Measurements from ENCODE around the gene CKM.

CKM gene

GRCh38 chr19:45279587-45280192 lies 43.0 kb downstream of the CKM start:
- Histone ChIP-seq H2BK12ac (ENCODE audit: low read length in 2 of 2) (no peak overlapping the region), H3K14ac (ENCODE audit: low read length in 2 of 2) (no peak overlapping the region), H2AFZ (ENCODE audit: low read depth, low read length) (no peak overlapping the region), H2BK15ac (ENCODE audit: low read depth, poor library complexity, severe bottlenecking) (no peak overlapping the region), H3K4ac (ENCODE audit: low read depth in 1 of 2, low read length in 2 of 2) (no peak overlapping the region), H2AK5ac (ENCODE audit: low read length, severe bottlenecking) (no peak overlapping the region), H3K79me1 (replicated peaks; ENCODE audit: low read length, poor library complexity, severe bottlenecking) (peaks cover 11% of the 10 kb centered on the region), H3K36me3 (ENCODE audit: control insufficient read depth in 1 of 2, insufficient read depth in 2 of 2, low read depth in 1 of 2, low read length in 2 of 2) (peaks cover 65 to 71% of the 10 kb centered on the region in 2 experiments), H3K4me3 (ENCODE audit: insufficient read depth in 1 of 2, low read depth in 1 of 2, low read length in 2 of 2) (no peak overlapping the region), H2BK5ac (ENCODE audit: low read depth, low read length, poor library complexity, severe bottlenecking) (no peak overlapping the region), H3K27me3 (ENCODE audit: control insufficient read depth in 1 of 2, insufficient read depth in 1 of 2, low read length in 2 of 2) (no peaks in the 10 kb centered on the region), H3K4me1 (ENCODE audit: control insufficient read depth, insufficient read depth, low read depth, low read length) (peaks cover 4% of the 10 kb centered on the region), H3K18ac (ENCODE audit: low read depth in 1 of 2, low read length in 2 of 2) (no peak overlapping the region), H3K4me2 (ENCODE audit: low read length, poor library complexity, severe bottlenecking) (no peak overlapping the region), H3K9ac (ENCODE audit: low read length) (no peak overlapping the region), H2BK120ac (ENCODE audit: low read depth, low read length) (no peak overlapping the region), H3K27ac (ENCODE audit: low read length, poor library complexity, severe bottlenecking) (no peak overlapping the region), H3K23ac (ENCODE audit: low read length in 2 of 2) (no peak overlapping the region), H4K91ac (ENCODE audit: low read length) (no peak overlapping the region), H4K8ac (ENCODE audit: low read length) (no peak overlapping the region), H3K9me3 (ENCODE audit: control insufficient read depth, low read length) (no peaks in the 10 kb centered on the region)
- 97% methylated on average over 3 of the region's 3 CpGs for WGBS
- no peak for DNase-seq

DNA sequence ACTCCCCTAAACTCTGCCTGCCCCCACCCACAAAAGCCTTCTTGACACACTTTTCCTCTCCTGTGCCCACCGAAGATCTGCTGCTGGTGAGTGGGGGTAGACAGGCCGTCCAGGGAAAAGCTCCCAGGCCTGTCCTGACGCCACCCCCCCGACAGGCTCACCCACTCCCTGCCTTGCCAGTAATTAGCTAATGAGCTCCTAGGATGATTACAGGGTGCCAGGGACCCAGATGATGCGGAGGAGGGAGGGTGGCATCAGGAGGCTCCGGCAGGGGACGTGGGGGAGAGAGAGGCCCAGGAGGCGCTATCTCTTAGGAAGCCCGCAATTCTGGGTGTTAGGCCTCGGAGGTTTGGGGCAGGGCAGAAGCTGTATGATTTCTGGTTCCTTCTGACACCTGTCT lies 44.6 kb downstream of the CKM start:
- H3K9me3 ChIP-seq (ENCODE audit: control insufficient read depth, low read length), result no peaks in the 10 kb centered on the region
- no peak overlapping the region for H4K8ac ChIP-seq (ENCODE audit: low read length)

DNA sequence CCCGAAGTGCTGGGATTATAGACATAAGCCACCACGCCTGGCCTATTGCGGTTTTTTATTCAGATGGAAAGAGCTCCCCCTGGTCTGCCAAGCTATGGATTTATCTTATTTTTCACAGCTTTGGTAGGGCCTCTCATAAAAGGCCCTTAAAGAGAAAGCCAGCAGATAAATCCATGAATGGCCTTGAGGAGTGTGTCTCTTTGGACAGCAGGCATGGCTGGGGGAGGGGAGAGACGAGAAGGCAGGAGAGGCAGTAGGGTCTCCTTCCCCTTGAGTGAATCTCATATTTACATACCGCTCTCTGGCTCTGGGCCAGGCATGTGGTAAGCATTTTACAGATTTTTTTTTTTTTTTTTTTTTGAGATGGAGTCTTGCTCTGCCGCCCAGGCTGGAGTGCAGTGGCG lies 46.4 kb downstream of the CKM start:
- H2BK120ac ChIP-seq (ENCODE audit: low read depth, low read length), result no peak overlapping the region
- no peak overlapping the region for H3K23ac ChIP-seq (ENCODE audit: low read length in 2 of 2)
- peaks cover 68 to 80% of the 10 kb centered on the region in 2 experiments for H3K36me3 ChIP-seq (ENCODE audit: control insufficient read depth in 1 of 2, insufficient read depth in 2 of 2, low read depth in 1 of 2, low read length in 2 of 2)
- H2BK5ac ChIP-seq (ENCODE audit: low read depth, low read length, poor library complexity, severe bottlenecking), result no peak overlapping the region
- H3K4me1 ChIP-seq (ENCODE audit: control insufficient read depth, insufficient read depth, low read depth, low read length), result peaks cover 4% of the 10 kb centered on the region
- H3K27ac ChIP-seq (ENCODE audit: low read length, poor library complexity, severe bottlenecking), result no peak overlapping the region
- no peak overlapping the region for H2BK12ac ChIP-seq (ENCODE audit: low read length in 2 of 2)
- no peak overlapping the region for H2AK5ac ChIP-seq (ENCODE audit: low read length, severe bottlenecking)
- H2BK15ac ChIP-seq (ENCODE audit: low read depth, poor library complexity, severe bottlenecking), result no peak overlapping the region
- H3K4me2 ChIP-seq (ENCODE audit: low read length, poor library complexity, severe bottlenecking), result no peak overlapping the region
- no peaks in the 10 kb centered on the region for H3K9me3 ChIP-seq (ENCODE audit: control insufficient read depth, low read length)
- DNase-seq, result no peak
- no peak overlapping the region for H3K4me3 ChIP-seq (ENCODE audit: insufficient read depth in 1 of 2, low read depth in 1 of 2, low read length in 2 of 2)
- H2AFZ ChIP-seq (ENCODE audit: low read depth, low read length), result no peak overlapping the region
- peaks cover 14% of the 10 kb centered on the region for H3K79me1 ChIP-seq (replicated peaks; ENCODE audit: low read length, poor library complexity, severe bottlenecking)
- H4K91ac ChIP-seq (ENCODE audit: low read length), result no peak overlapping the region
- 91% methylated on average over 5 of the region's 7 CpGs for WGBS
- H3K18ac ChIP-seq (ENCODE audit: low read depth in 1 of 2, low read length in 2 of 2), result no peak overlapping the region
- H3K27me3 ChIP-seq (ENCODE audit: control insufficient read depth in 1 of 2, insufficient read depth in 1 of 2, low read length in 2 of 2), result no peaks in the 10 kb centered on the region
- no peak overlapping the region for H4K8ac ChIP-seq (ENCODE audit: low read length)
- no peak overlapping the region for H3K4ac ChIP-seq (ENCODE audit: low read depth in 1 of 2, low read length in 2 of 2)
- no peak overlapping the region for H3K14ac ChIP-seq (ENCODE audit: low read length in 2 of 2)
- H3K9ac ChIP-seq (ENCODE audit: low read length), result no peak overlapping the region

More for the DNA sequence above, 44.6 kb downstream of the CKM start:
- H2AK5ac ChIP-seq (ENCODE audit: low read length, severe bottlenecking), result no peak overlapping the region
- no peak for DNase-seq
- H3K4me2 ChIP-seq (ENCODE audit: low read length, poor library complexity, severe bottlenecking), result no peak overlapping the region
- peaks cover 12% of the 10 kb centered on the region for H3K79me1 ChIP-seq (replicated peaks; ENCODE audit: low read length, poor library complexity, severe bottlenecking)
- peaks cover 67 to 80% of the 10 kb centered on the region in 2 experiments for H3K36me3 ChIP-seq (ENCODE audit: control insufficient read depth in 1 of 2, insufficient read depth in 2 of 2, low read depth in 1 of 2, low read length in 2 of 2)
- WGBS, result 100% methylated on average over 9 of the region's 10 CpGs
- no peak overlapping the region for H3K4ac ChIP-seq (ENCODE audit: low read depth in 1 of 2, low read length in 2 of 2)
- H3K4me1 ChIP-seq (ENCODE audit: control insufficient read depth, insufficient read depth, low read depth, low read length), result peaks cover 4% of the 10 kb centered on the region
- no peak overlapping the region for H3K23ac ChIP-seq (ENCODE audit: low read length in 2 of 2)
- H3K27me3 ChIP-seq (ENCODE audit: control insufficient read depth in 1 of 2, insufficient read depth in 1 of 2, low read length in 2 of 2), result no peaks in the 10 kb centered on the region
- no peak overlapping the region for H4K91ac ChIP-seq (ENCODE audit: low read length)
- H3K14ac ChIP-seq (ENCODE audit: low read length in 2 of 2), result no peak overlapping the region
- no peak overlapping the region for H2BK5ac ChIP-seq (ENCODE audit: low read depth, low read length, poor library complexity, severe bottlenecking)
- no peak overlapping the region for H2BK15ac ChIP-seq (ENCODE audit: low read depth, poor library complexity, severe bottlenecking)
- no peak overlapping the region for H3K4me3 ChIP-seq (ENCODE audit: insufficient read depth in 1 of 2, low read depth in 1 of 2, low read length in 2 of 2)
- H3K27ac ChIP-seq (ENCODE audit: low read length, poor library complexity, severe bottlenecking), result no peak overlapping the region
- H2BK12ac ChIP-seq (ENCODE audit: low read length in 2 of 2), result no peak overlapping the region
- no peak overlapping the region for H3K18ac ChIP-seq (ENCODE audit: low read depth in 1 of 2, low read length in 2 of 2)
- H2BK120ac ChIP-seq (ENCODE audit: low read depth, low read length), result no peak overlapping the region
- no peak overlapping the region for H3K9ac ChIP-seq (ENCODE audit: low read length)
- no peak overlapping the region for H2AFZ ChIP-seq (ENCODE audit: low read depth, low read length)

DNA sequence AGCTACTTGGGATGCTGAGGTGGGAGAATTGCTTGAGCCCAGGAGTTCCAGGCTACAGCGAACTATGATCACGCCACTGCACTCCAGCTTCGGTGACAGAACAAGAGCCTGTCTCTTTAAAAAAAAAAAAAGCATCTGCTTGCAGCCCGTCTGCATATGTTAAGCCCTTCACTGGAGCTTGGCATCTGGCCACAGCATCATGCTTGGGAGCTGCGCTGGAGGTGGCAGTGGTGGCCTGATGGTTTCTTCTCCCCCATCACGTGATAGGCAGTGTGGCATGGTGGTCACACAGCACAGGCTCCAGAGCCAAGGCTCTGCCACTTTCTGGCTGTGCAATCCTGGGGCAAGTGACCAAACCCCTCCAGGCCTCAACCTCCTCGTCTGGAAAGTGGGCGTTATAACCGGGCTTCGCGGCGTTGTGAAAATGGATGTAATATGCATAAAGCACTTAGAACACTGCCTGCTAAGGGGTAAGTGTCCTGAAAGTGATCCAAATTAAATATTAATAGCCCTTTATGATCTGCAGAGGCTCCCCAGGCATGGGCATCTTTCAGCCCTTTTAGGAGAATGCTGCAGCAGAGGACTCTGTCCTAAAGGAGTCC lies 47.2 kb downstream of the CKM start:
- Histone ChIP-seq H3K27me3 (ENCODE audit: control insufficient read depth in 1 of 2, insufficient read depth in 1 of 2, low read length in 2 of 2) (no peaks in the 10 kb centered on the region), H3K4ac (ENCODE audit: low read depth in 1 of 2, low read length in 2 of 2) (no peak overlapping the region), H4K8ac (ENCODE audit: low read length) (no peak overlapping the region), H3K4me1 (ENCODE audit: control insufficient read depth, insufficient read depth, low read depth, low read length) (peaks cover 4% of the 10 kb centered on the region), H2BK120ac (ENCODE audit: low read depth, low read length) (no peak overlapping the region), H3K23ac (ENCODE audit: low read length in 2 of 2) (no peak overlapping the region), H2AFZ (ENCODE audit: low read depth, low read length) (no peak overlapping the region), H3K18ac (ENCODE audit: low read depth in 1 of 2, low read length in 2 of 2) (no peak overlapping the region), H3K9me3 (ENCODE audit: control insufficient read depth, low read length) (no peaks in the 10 kb centered on the region), H4K91ac (ENCODE audit: low read length) (no peak overlapping the region), H3K9ac (ENCODE audit: low read length) (no peak overlapping the region), H3K4me2 (ENCODE audit: low read length, poor library complexity, severe bottlenecking) (no peak overlapping the region), H3K4me3 (ENCODE audit: insufficient read depth in 1 of 2, low read depth in 1 of 2, low read length in 2 of 2) (no peak overlapping the region), H3K27ac (ENCODE audit: low read length, poor library complexity, severe bottlenecking) (no peak overlapping the region), H2BK12ac (ENCODE audit: low read length in 2 of 2) (no peak overlapping the region), H3K14ac (ENCODE audit: low read length in 2 of 2) (no peak overlapping the region), H3K79me1 (replicated peaks; ENCODE audit: low read length, poor library complexity, severe bottlenecking) (peaks cover 16% of the 10 kb centered on the region), H2AK5ac (ENCODE audit: low read length, severe bottlenecking) (no peak overlapping the region), H3K36me3 (ENCODE audit: control insufficient read depth in 1 of 2, insufficient read depth in 2 of 2, low read depth in 1 of 2, low read length in 2 of 2) (peaks cover 68 to 79% of the 10 kb centered on the region in 2 experiments), H2BK15ac (ENCODE audit: low read depth, poor library complexity, severe bottlenecking) (no peak overlapping the region), H2BK5ac (ENCODE audit: low read depth, low read length, poor library complexity, severe bottlenecking) (no peak overlapping the region)
- no peak for DNase-seq
- 87% methylated on average over 12 of the region's 12 CpGs for WGBS
